ENCODE measurements around the gene MFGE8. TPM values are rescaled to one million over a fixed set of nuclear protein-coding genes. Genes with fewer than 3 reads are reported as not detected.

Gene MFGE8
- total RNA-seq, 4 donors from 2014 or later: 239 to 437 (median 395) TPM

- Histone ChIP-seq H3K4me3 (no peak overlapping the region), H3K4me1 (no peaks in the 10 kb centered on the region), H3K9me3 (no peaks in the 10 kb centered on the region), H3K27ac (no peak overlapping the region), H3K27me3 (no peaks in the 10 kb centered on the region), H3K36me3 (peaks cover 0 to 4% of the 10 kb centered on the region in 2 donors)
- ATAC-seq (no peak), DNase-seq (no peak)
- intact Hi-C loops (cut with DNase I; ENCODE audit: low total_unique reads): no loop called here
- no peak for TF ChIP-seq POLR2A (IDR thresholded peaks at IDR 0.05)
- TF ChIP-seq, protein P1, sequence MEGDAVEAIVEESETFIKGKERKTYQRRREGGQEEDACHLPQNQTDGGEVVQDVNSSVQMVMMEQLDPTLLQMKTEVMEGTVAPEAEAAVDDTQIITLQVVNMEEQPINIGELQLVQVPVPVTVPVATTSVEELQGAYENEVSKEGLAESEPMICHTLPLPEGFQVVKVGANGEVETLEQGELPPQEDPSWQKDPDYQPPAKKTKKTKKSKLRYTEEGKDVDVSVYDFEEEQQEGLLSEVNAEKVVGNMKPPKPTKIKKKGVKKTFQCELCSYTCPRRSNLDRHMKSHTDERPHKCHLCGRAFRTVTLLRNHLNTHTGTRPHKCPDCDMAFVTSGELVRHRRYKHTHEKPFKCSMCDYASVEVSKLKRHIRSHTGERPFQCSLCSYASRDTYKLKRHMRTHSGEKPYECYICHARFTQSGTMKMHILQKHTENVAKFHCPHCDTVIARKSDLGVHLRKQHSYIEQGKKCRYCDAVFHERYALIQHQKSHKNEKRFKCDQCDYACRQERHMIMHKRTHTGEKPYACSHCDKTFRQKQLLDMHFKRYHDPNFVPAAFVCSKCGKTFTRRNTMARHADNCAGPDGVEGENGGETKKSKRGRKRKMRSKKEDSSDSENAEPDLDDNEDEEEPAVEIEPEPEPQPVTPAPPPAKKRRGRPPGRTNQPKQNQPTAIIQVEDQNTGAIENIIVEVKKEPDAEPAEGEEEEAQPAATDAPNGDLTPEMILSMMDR (IDR thresholded peaks at IDR 0.05 in 4 of 5, conservative IDR thresholded peaks at IDR 0.05 in 1 of 5): no peak
- in situ Hi-C loops (cut with MboI; ENCODE audit: low sequenced_read_pairs in 4 of 4): no loop called here
Measured at GRCh38 chr15:88873786-88874185, 39.4 kb downstream of the MFGE8 start.

DNA sequence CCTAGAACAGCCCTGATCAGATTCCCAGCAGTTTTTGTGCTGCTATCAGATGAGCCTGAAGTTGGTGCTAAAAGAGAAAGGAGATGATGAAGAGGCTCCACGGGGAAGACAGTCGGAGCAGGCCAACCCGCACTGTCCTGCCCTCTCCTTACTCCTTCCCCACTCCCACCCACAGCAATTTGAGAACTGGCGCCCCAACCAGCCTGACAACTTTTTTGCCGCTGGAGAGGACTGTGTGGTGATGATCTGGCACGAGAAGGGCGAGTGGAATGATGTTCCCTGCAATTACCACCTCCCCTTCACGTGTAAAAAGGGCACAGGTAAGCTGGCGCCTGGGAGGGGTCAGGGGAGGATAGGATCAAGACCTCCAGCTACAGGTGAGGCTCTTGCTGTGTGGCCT lies 40.5 kb downstream of the MFGE8 start:
- in situ Hi-C loops (cut with MboI; ENCODE audit: low sequenced_read_pairs in 4 of 4): no loop called here
- no peak for DNase-seq
- H3K27me3 ChIP-seq: no peaks in the 10 kb centered on the region
- no peak overlapping the region for H3K27ac ChIP-seq
- no peak for ATAC-seq
- peaks cover 0 to 2% of the 10 kb centered on the region in 2 donors for H3K36me3 ChIP-seq
- intact Hi-C loops (cut with DNase I; ENCODE audit: low total_unique reads): no loop called here
- TF ChIP-seq, protein P1 (IDR thresholded peaks at IDR 0.05 in 4 of 5, conservative IDR thresholded peaks at IDR 0.05 in 1 of 5): no peak
- TF ChIP-seq POLR2A (IDR thresholded peaks at IDR 0.05): no peak
- H3K4me1 ChIP-seq: no peaks in the 10 kb centered on the region
- H3K4me3 ChIP-seq: no peak overlapping the region
- no peaks in the 10 kb centered on the region for H3K9me3 ChIP-seq

- Histone ChIP-seq H3K4me1 (no peaks in the 10 kb centered on the region), H3K4me3 (no peak overlapping the region), H3K27ac (no peak overlapping the region), H3K36me3 (no peaks in the 10 kb centered on the region), H3K27me3 (no peaks in the 10 kb centered on the region), H3K9me3 (no peaks in the 10 kb centered on the region)
- ATAC-seq (no peak), DNase-seq (no peak)
- TF ChIP-seq, protein P1 (IDR thresholded peaks at IDR 0.05 in 4 of 5, conservative IDR thresholded peaks at IDR 0.05 in 1 of 5): no peak
- no peak for TF ChIP-seq POLR2A (IDR thresholded peaks at IDR 0.05)
- in situ Hi-C loops (cut with MboI; ENCODE audit: low sequenced_read_pairs in 4 of 4): no loop called here
- intact Hi-C loops (cut with DNase I; ENCODE audit: low total_unique reads): no loop called here
Measured at GRCh38 chr15:88872106-88872505, 41.1 kb downstream of the MFGE8 start.

DNA sequence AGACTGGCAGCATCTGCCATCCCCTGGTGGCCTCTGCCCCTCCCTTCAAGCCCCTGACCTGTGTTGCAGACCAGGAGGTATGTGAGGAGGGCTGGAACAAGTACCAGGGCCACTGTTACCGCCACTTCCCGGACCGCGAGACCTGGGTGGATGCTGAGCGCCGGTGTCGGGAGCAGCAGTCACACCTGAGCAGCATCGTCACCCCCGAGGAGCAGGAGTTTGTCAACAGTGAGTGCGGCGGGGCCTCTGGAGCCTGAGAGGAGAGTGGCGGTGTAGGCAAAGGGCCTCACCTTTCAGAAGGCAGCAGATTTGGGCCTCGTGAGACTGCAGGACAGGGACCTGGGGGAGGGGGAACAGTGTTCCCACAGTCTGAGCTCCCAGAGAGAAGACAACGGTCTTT lies 41.9 kb downstream of the MFGE8 start:
- ATAC-seq (no peak), DNase-seq (no peak)

More for the DNA sequence above, 41.9 kb downstream of the MFGE8 start:
- no peak overlapping the region for H3K27ac ChIP-seq
- in situ Hi-C loops (cut with MboI; ENCODE audit: low sequenced_read_pairs in 4 of 4): no loop called here
- intact Hi-C loops (cut with DNase I; ENCODE audit: low total_unique reads): no loop called here
- no peak for TF ChIP-seq POLR2A (IDR thresholded peaks at IDR 0.05)
- TF ChIP-seq, protein P1 (IDR thresholded peaks at IDR 0.05 in 4 of 5, conservative IDR thresholded peaks at IDR 0.05 in 1 of 5): no peak
- H3K27me3 ChIP-seq: no peaks in the 10 kb centered on the region
- H3K4me3 ChIP-seq: no peak overlapping the region
- H3K36me3 ChIP-seq: no peaks in the 10 kb centered on the region
- H3K4me1 ChIP-seq: no peaks in the 10 kb centered on the region
- no peaks in the 10 kb centered on the region for H3K9me3 ChIP-seq
